Colonic mucosa (tissue), 4 donors: ENCODE data around the gene PSME3IP1. TPM values are rescaled to one million over a fixed set of nuclear protein-coding genes. Genes with fewer than 3 reads are reported as not detected.

Experiments
- DNase-seq: peaks from one replicate; pipeline ENCODE4 v3.0.0-alpha.2; 2020
- H3K27ac ChIP-seq: fragments of 200-600 bp; one replicate; pipeline ENCODE4 v1.8.0; 2021
- H3K27me3 ChIP-seq: fragments of 200-600 bp; one replicate; pipeline ENCODE4 v1.8.0; 2021
- H3K36me3 ChIP-seq: fragments of 200-600 bp; one replicate; pipeline ENCODE4 v1.8.0; 2021
- H3K4me1 ChIP-seq: fragments of 200-600 bp; one replicate; pipeline ENCODE4 v1.8.0; 2021; ENCODE audit warnings: mild to moderate bottlenecking
- H3K4me3 ChIP-seq: fragments of 200-600 bp; one replicate; pipeline ENCODE4 v1.8.0; 2021
- H3K9ac ChIP-seq, 2 donors: one replicate each; pipeline ENCODE4 v1.7.0; 2013; ENCODE audit warnings: control low read depth in 2 of 2, low read depth in 2 of 2, low read length in 2 of 2
- H3K9me3 ChIP-seq: fragments of 200-600 bp; one replicate; pipeline ENCODE4 v1.8.0; 2021
- CTCF ChIP-seq: fragments of 200-600 bp; IDR thresholded peaks from one replicate; pipeline ENCODE4 v1.8.0; 2022; ENCODE audit warnings: antibody characterized with exemption, mild to moderate bottlenecking
- intact Hi-C: fragments of 100-400 bp; cut with DNase I; formaldehyde crosslinking; loops from one replicate; pipeline ENCODE4 v1.14.1; 2022
- total RNA-seq, 2 donors: library from RNA; stranded (reverse); fragmentation: NEBNext Ultra II Directional in 1 of 2; extraction: Animal tissue kit (Norgen Biotek cat#: 25700) in 1 of 2; gene quantifications; one replicate each; pipeline ENCODE4 v1.2.1, GENCODE V29; 2021
- donor health status: healthy.
- donor health status: DM: no; HTN: no; CAD: no.
- donor health status: DM: no; HTN: no; CAD: no.

PSME3IP1 gene
- total RNA-seq, 2 donors from 2014 or later: 80.9 to 108 TPM

GRCh38 chr16:57223057-57223456, 37.2 kb upstream of the PSME3IP1 start:
- no peak for TF ChIP-seq CTCF
- intact Hi-C loops: no loop called here
- Histone ChIP-seq H3K4me1 (no peaks in the 10 kb centered on the region), H3K27me3 (no peaks in the 10 kb centered on the region), H3K36me3 (peaks cover 13% of the 10 kb centered on the region), H3K27ac (no peak overlapping the region), H3K9ac (no peak overlapping the region), H3K4me3 (no peak overlapping the region), H3K9me3 (no peaks in the 10 kb centered on the region)
- no peak for DNase-seq

GRCh38 chr16:57216968-57217367, 31.1 kb upstream of the PSME3IP1 start:
- H3K4me3 ChIP-seq: no peak overlapping the region
- H3K4me1 ChIP-seq: no peaks in the 10 kb centered on the region
- DNase-seq: no peak
- no peak for TF ChIP-seq CTCF
- intact Hi-C loops: no loop called here
- H3K27me3 ChIP-seq: no peaks in the 10 kb centered on the region
- H3K9ac ChIP-seq: no peak overlapping the region
- H3K36me3 ChIP-seq: peaks cover 25% of the 10 kb centered on the region
- H3K9me3 ChIP-seq: no peaks in the 10 kb centered on the region
- H3K27ac ChIP-seq: no peak overlapping the region

- no peak for DNase-seq
- Histone ChIP-seq H3K9me3 (no peaks in the 10 kb centered on the region), H3K27me3 (no peaks in the 10 kb centered on the region), H3K36me3 (peaks cover 16% of the 10 kb centered on the region), H3K27ac (no peak overlapping the region), H3K4me3 (no peak overlapping the region), H3K9ac (no peak overlapping the region), H3K4me1 (no peaks in the 10 kb centered on the region)
- intact Hi-C loops: no loop called here
- no peak for TF ChIP-seq CTCF
Observed at GRCh38 chr16:57213462-57213861, 27.6 kb upstream of the PSME3IP1 start.

- Histone ChIP-seq H3K36me3 (peaks cover 21% of the 10 kb centered on the region), H3K4me3 (no peak overlapping the region), H3K27ac (no peak overlapping the region), H3K9ac (no peak overlapping the region), H3K4me1 (no peaks in the 10 kb centered on the region), H3K9me3 (no peaks in the 10 kb centered on the region), H3K27me3 (no peaks in the 10 kb centered on the region)
- intact Hi-C loops: no loop called here
- no peak for DNase-seq
- no peak for TF ChIP-seq CTCF
Observed at GRCh38 chr16:57209780-57210179, 23.9 kb upstream of the PSME3IP1 start.

GRCh38 chr16:57208926-57209325, 23.1 kb upstream of the PSME3IP1 start:
- intact Hi-C loops: no loop called here
- H3K27ac ChIP-seq: no peak overlapping the region
- peaks cover 19% of the 10 kb centered on the region for H3K36me3 ChIP-seq
- no peak for DNase-seq
- H3K27me3 ChIP-seq: no peaks in the 10 kb centered on the region
- H3K9ac ChIP-seq: no peak overlapping the region
- TF ChIP-seq CTCF: no peak
- no peak overlapping the region for H3K4me3 ChIP-seq
- H3K4me1 ChIP-seq: no peaks in the 10 kb centered on the region
- H3K9me3 ChIP-seq: no peaks in the 10 kb centered on the region

GRCh38 chr16:57204675-57205074, 18.8 kb upstream of the PSME3IP1 start:
- DNase-seq: no peak
- intact Hi-C loops: no loop called here
- Histone ChIP-seq H3K9me3 (no peaks in the 10 kb centered on the region), H3K27ac (no peak overlapping the region), H3K4me3 (no peak overlapping the region), H3K36me3 (peaks cover 9% of the 10 kb centered on the region), H3K4me1 (no peaks in the 10 kb centered on the region), H3K27me3 (no peaks in the 10 kb centered on the region), H3K9ac (no peak overlapping the region)
- no peak for TF ChIP-seq CTCF
